GM19351 (cell line): Measurements from ENCODE around the gene ASTN2.

Experiments
- ATAC-seq: cut with Tn5 transposase; IDR thresholded peaks from one replicate; pipeline ENCODE4 v1.9.1; 2021; ENCODE audit warnings: mild to moderate bottlenecking, moderate library complexity; ENCODE audit not compliant: unreplicated experiment

Gene ASTN2

DNA sequence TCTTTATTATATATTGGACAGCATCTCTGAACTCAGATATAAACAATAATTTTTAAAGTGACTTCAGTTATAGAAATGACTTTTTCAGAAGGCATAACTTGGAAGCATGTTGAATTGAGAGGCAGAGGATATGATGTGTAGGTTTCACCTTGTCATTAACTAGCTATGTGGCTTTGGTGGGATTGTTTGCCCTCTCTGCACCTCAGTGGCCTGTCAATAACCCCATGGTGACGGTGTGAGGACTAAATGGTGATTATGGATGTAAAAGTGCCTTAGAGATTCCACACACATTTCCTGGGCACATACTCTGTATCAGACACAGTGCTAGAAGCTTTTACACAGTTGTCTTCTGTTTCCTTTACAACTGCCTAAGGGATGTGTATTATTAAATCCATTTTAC is 962.6 kb downstream of the ASTN2 start:
- no peak for ATAC-seq

DNA sequence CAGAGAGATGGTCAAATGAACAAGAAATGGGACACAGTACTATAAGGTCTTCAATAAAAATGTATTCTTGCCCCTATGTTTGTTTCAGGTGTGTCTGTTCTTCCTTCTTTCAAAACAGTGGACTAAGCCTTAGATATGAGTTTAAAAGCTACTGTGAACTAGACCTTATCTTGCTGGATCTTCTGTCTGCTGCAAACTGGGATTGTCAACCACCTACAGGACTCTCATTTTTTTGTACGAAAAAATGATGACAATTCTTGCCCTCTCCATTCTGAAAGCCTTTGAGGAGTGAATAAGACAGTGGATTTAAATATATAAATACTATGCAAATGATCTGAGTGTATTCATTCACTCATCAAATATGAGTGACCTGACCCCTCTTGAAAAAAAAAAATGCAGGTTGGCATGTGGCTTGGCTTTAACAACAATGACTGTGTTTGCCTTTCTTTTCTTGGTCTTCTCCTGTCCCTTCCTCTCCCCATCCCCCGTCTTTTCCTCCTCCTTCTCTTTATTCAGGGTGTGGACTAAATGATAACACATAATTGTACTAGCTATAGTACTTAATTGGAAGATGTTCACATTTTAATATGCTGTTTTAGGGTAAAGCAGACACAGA is 963.2 kb downstream of the ASTN2 start:
- no peak for ATAC-seq

DNA sequence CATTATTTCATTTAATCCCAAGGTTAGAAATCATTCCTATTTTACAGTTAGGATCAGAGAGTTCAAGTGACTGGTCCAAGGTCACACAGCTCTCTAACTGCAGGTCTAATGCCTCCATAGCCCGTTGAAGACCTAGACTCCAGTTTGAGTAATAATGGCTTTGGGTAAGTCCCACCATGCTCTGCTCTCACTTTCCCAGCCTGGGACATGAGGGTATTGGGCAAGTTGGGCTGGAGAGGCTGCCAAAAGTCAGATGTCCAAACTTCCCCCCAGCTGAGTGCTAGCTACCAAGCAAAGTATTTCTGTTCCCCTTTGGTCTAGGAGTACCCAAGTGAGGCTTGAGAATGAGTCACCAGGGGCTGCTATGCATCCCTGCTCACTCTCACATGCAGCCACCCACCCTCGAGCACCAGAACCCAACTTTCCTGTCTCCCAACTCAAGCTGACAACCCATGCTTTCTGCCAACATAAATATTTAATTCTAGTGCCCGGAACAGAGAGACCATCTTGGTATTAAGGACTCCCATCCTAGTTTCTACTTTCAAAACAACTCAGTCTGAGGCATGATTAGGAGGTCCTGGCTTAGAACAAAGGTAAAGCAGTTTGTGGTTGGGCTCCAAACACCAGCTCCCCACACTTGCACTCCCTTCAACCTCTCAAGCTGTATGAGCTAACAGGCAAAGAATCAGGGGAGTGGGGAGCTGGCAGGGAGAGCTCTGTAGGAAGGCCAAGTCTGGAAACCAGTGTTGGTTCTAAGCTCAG is 964.3 kb downstream of the ASTN2 start:
- ATAC-seq, result peak; percentile 93

DNA sequence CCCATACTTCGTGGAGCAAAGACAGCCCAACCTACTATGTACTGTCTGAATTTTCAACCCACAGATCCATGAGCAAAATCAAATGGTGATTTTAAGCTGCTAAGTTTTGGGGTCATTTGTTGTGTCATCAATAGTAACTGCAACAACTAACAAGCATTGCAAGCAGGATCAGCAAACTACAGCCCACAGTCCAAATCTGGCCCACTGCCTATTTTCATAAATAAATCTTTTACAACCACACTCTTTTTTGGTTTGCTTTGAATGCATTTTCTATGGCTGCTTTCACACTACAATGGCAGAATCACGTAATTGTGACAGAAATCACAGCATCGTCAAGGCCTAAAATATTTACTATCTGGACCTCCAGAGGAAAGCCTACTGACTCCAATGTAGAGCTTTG is 964.9 kb downstream of the ASTN2 start:
- no peak for ATAC-seq

DNA sequence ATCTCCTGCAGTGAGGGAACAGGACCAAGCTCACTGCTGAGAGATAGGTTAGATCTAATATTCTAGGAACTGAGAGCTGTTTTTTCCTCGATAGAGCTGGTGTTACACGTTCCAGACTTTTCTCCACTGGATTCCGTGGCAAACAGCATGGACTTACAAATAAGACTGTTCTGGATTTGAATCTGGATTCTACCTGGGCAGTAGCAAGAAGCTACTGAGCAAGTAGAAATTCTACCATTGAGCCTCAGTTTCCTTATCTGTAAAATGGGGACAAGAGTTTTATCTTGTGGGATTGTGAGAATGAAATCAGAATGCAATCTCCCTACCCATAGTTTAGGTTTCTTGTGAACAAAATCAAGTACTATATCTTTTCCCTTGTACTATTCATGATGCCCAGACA is 966.4 kb downstream of the ASTN2 start:
- no peak for ATAC-seq

DNA sequence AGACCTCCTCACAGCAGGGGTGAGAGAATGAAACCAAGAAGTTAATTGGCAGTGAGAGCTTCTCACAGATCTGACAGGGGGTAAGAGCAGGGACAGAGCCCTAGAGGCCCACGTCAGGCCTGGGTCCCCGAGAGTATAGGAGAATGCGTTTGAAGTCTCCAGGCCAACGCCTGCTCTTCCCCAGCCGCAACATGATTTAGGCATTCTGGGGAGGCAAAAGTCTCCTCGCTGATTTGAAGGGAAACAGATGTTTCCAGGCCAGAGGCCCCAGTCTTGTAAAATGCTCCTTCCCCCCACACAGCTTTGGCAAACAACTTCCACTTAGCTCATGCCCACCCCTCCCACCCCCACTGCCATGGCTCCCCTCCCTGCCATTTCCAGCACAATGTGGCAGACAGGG is 966.9 kb downstream of the ASTN2 start:
- no peak for ATAC-seq

DNA sequence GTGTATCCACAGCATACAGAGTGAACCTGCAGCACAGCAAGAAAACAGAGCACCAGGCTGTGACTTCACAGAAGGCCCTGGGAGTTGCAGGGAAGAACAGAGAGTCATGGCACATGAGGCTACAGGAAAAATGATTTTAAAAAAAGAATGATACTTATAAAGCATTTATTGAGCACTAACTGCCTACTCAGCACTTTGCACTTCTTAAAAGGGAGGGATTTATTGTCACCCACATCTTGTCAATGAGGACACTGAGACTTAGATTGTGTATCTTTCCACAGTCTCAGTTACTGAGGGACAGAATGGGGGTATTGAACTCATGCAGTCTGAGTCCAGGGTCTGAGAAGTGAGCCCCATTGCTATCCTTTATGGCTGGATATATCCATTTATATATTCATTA is 972.3 kb downstream of the ASTN2 start:
- no peak for ATAC-seq

DNA sequence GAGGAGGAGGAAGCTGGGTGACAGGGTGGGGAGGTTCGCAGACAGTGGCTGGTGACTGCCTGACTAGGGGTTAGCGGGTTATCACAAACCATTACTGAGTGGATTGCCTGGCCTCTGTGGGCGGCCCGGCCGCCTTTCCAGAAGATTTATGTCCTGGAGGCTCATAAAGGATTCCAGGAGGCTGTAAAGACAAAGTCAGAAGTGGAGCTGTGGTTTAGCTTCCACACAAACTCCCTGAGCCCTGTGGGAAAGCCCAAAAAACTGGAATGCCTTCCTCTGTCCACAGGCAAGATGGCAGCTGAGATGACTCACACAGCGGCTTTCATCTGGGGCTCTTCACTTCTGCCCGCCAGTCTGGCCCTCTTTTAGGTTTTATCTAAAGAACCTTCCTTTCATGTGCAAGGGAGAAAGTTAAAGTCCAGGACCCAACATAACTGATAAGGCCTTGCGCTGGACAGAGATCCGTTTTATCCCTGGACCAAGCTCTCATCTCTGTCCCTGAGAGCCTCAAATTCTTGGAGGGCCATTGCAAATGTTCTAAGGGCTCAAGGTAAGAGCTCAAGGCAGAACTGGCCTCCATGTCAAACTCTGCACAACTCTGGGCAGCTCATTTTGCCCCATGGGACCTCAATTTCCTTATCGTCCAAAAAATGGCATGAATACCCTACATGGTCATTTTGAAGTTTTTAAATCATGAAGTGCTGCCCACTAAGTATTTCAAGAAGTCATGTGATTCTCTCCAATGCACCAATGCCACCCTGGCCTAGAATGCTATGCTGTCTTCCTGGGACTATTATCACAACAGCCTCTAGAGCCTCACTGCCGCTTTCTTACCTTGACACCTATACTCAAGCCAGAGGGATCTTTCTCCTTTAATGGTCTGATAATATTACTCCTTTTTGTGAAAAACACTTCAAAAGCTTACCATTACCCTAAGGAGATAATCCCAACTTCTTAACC is 977.2 kb downstream of the ASTN2 start:
- ATAC-seq, result no peak

DNA sequence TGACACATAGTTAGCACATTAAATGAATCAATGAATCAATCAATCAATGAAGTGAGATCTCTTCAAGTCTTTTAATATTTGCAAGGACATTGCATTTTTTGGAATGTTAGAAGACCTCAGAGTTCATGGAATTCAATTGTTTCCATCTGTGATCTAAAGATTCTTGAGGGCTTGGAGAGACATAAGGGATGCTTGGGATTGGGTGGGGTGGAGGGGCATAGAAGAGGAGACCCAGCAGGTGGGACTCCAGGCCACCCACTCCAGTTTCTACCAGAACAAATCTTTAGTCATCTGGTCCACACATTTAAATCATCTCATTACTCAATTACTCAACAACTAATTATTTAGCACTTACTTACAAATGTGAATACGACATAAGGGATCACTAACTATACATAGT is 978.7 kb downstream of the ASTN2 start:
- no peak for ATAC-seq

- no peak for ATAC-seq
Observed at GRCh38 chr9:116435706-116436105, 979.2 kb downstream of the ASTN2 start.

GRCh38 chr9:116434314-116434713 is 980.5 kb downstream of the ASTN2 start:
- ATAC-seq, result no peak

GRCh38 chr9:116432051-116432450 is 982.8 kb downstream of the ASTN2 start:
- no peak for ATAC-seq

DNA sequence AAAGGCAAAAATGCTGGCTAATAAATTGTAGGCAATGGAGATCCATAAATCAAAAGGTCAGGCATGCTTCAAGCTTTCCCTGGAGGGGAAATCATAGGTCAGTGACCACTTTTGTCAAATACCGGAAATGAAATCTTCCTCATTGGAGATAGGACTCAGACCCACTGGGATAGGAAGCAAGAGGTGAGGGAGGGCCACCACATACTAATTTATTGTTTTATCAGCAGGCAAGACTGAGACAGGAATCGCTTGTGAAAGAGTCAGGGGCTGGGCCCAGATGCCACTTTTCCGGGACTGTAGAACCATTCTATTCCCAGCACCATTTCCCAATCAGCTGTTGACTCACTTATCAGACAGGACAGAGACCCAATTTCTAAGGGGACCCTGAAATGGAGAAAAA is 984.0 kb downstream of the ASTN2 start:
- no peak for ATAC-seq

DNA sequence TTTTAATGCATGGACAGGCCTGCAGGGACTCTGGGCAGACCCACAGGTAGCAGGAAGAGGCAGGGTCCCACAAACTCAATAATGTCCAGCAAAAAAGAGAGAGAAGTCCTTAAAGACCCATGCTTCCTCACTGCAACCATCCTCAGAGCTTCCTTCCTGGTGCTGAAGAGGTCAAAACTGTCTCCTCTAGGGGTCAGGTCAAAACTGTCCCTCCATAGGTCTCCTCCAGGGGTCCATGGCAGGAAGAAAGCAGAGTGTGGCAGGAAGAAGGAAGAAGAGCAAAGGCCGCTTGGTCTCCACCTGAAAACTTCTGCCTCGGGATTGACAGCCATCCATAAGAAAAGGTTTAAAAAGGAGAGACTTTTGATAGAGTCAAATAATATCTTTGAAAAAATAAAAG is 989.6 kb downstream of the ASTN2 start:
- ATAC-seq, result no peak

- ATAC-seq, result no peak
Observed at GRCh38 chr9:116423149-116423548, 991.7 kb downstream of the ASTN2 start.

DNA sequence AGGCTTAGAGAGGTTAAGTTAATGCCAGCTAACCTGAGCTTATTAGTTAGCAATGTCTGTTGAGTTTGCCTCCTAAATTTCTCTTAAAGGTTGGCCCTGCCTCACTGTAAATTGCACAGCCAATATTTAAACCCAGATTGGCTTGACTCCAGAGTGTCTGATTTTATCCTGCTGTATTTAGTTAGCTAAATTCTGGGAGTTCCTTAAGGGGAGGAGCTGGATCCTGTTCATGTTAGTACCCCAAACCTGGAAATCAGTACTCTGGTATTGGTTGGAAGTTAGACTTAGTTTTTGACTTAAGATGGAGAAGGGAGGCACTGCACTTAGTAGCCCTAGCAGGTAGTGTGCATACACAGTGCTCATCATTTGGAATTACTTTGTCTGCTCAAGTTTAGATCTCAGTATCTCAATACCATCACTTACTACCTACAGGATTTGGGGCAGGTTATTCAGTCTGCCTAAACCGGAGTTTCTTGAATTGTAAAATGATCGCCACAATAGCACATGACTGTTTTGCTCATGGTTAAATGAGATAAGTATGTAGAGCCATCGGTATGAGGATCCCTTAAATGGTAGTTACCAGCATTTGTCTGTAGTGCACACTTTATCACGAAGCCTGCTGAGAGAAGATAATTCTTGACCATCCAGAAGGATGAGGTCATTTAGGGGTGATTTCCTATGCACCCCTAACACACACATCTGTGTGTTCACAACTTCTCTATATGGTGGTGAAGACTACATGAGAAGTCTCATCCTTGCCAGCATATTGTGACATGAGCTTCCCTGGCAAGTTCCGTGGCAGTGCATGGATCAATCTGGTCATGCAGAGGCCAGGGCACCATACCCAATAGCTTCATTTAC is 992.5 kb downstream of the ASTN2 start:
- ATAC-seq, result no peak

GRCh38 chr9:116420993-116421538 is 993.8 kb downstream of the ASTN2 start:
- no peak for ATAC-seq

- ATAC-seq, result no peak
Observed at GRCh38 chr9:116419181-116419580, 995.7 kb downstream of the ASTN2 start.

- no peak for ATAC-seq
Observed at GRCh38 chr9:116417464-116417863, 997.4 kb downstream of the ASTN2 start.

GRCh38 chr9:116416421-116416820 is 998.4 kb downstream of the ASTN2 start:
- no peak for ATAC-seq
